Adipose tissue (tissue), 3 donors: ENCODE results near the gene RPS15. TPM values are rescaled to one million over a fixed set of nuclear protein-coding genes. Genes with fewer than 3 reads are reported as not detected.

ENCODE experiments used
- H3K27ac ChIP-seq: one replicate; pipeline ENCODE4 v1.5.1; 2013; ENCODE audit warnings: low read depth, low read length
- WGBS, 3 donors: extraction: QIAGEN DNeasy Blood & Tissue Kit; methylation state at CpG; one replicate each; pipeline ENCODE4 v1.1.7; 2013; 5-methylcytosine and 5-hydroxymethylcytosine counted together
- polyA plus RNA-seq, 3 donors: library from polyadenylated mRNA; stranded (reverse); fragments of 200-250 nt; gene quantifications; one replicate each; pipeline ENCODE4 v1.2.3, GENCODE V29; 2013
- donor health status: healthy with polysubstance abuse.
- donor health status: Bipolar disorder and iron deficiency.
- donor health status: healthy.

RPS15 gene
- polyA plus RNA-seq, 3 donors, result 2,434 to 3,362 (median 3,351) TPM

- no peak overlapping the region for H3K27ac ChIP-seq
- 1 to 2% (median 2%) methylated on average over 59 to 70 of the region's 70 CpGs for WGBS, 3 donors
Measured at GRCh38 chr19:1445185-1445931, 7.2 kb downstream of the RPS15 start.

GRCh38 chr19:1445932-1446712, 7.9 kb downstream of the RPS15 start:
- 0 to 2% (median 2%) methylated on average over 46 to 99 of the region's 99 CpGs for WGBS, 3 donors
- no peak overlapping the region for H3K27ac ChIP-seq

GRCh38 chr19:1446713-1447481, 8.7 kb downstream of the RPS15 start:
- 3 to 4% (median 3%) methylated on average over 59 to 63 of the region's 63 CpGs for WGBS, 3 donors
- no peak overlapping the region for H3K27ac ChIP-seq

GRCh38 chr19:1447504-1447903, 9.3 kb downstream of the RPS15 start:
- no peak overlapping the region for H3K27ac ChIP-seq
- WGBS, 3 donors, result 23 to 29% (median 28%) methylated on average over 4 of the region's 4 CpGs

GRCh38 chr19:1447944-1448343, 9.7 kb downstream of the RPS15 start:
- H3K27ac ChIP-seq, result no peak overlapping the region
- WGBS, 3 donors, result 77 to 85% (median 81%) methylated on average over 9 of the region's 9 CpGs

GRCh38 chr19:1449467-1450442, 11.6 kb downstream of the RPS15 start, which contains the start of gene APC2:
APC2 (plus strand) TSS chr19:1450121; CDS start chr19:1453002, 2,881 bp downstream.
- H3K27ac ChIP-seq, result no peak within 1 kb of the TSS
- 4 to 6% (median 5%) methylated on average over 65 to 74 of the region's 74 CpGs for WGBS, 3 donors

GRCh38 chr19:1450735-1451731, 12.8 kb downstream of the RPS15 start:
- 51 to 59% (median 55%) methylated on average over 20 to 22 of the region's 22 CpGs for WGBS, 3 donors
- no peak overlapping the region for H3K27ac ChIP-seq

- 26 to 33% (median 30%) methylated on average over 31 to 39 of the region's 39 CpGs for WGBS, 3 donors
- H3K27ac ChIP-seq, result no peak overlapping the region
Measured at GRCh38 chr19:1451916-1452801, 14.0 kb downstream of the RPS15 start.

- 43 to 60% (median 48%) methylated on average over 26 to 30 of the region's 30 CpGs for WGBS, 3 donors
- no peak overlapping the region for H3K27ac ChIP-seq
Measured at GRCh38 chr19:1452802-1453524, 14.8 kb downstream of the RPS15 start.

- H3K27ac ChIP-seq, result no peak overlapping the region
- WGBS, 3 donors, result 13 to 29% (median 24%) methylated on average over 30 to 33 of the region's 33 CpGs
Measured at GRCh38 chr19:1453525-1454364, 15.5 kb downstream of the RPS15 start.

- WGBS, 3 donors, result 3 to 5% (median 4%) methylated on average over 20 to 22 of the region's 22 CpGs
Measured at GRCh38 chr19:1455002-1455335, 16.8 kb downstream of the RPS15 start.

GRCh38 chr19:1455336-1456120, 17.3 kb downstream of the RPS15 start:
- WGBS, 3 donors, result 4 to 6% (median 5%) methylated on average over 36 to 42 of the region's 42 CpGs
- H3K27ac ChIP-seq, result no peak overlapping the region

More at GRCh38 chr19:1455002-1455335, 16.8 kb downstream of the RPS15 start:
- H3K27ac ChIP-seq, result no peak overlapping the region

- H3K27ac ChIP-seq, result no peak overlapping the region
- WGBS, 3 donors, result 23 to 30% (median 28%) methylated on average over 37 to 43 of the region's 43 CpGs
Measured at GRCh38 chr19:1456121-1456900, 18.1 kb downstream of the RPS15 start.
